ENCODE data around the gene GNAO1.

The GNAO1 gene

DNA sequence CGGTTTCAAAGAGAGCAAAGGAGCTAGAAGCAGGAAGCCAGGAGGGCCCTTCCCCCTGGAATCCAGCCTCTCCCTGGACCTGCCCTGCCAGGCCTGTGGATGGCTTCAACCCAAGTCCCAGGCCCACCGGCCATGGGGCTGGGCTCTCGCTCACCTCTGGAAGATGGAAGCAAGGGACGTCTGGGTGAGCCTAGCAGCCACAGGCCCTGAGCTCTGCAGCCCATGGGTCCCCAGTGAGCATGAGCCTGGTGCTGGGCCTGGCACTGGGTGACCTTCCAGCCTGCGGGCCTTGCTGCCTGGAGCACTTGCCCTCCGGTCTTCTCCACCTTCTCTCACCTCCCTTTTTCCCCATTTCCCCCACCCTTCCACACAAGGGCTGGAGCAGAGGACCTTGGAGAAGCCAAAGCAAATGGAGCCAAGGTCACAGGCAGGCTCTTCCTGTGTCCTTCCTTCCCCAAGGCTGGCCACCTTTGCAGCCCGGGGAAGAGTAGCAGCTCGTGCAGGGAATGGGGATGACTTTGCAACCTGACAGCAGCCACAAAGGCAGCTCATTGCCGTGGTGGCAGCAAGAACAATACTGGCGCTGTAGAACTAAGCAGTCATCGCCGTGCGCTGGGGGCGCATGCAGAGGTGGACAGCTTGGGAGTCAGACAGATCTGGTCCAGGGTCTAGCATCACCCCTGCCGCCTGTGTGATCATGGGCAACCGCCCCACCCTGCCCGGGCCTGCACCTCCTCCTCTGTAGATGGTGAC, 147.5 kb downstream of the GNAO1 start:
- no peak for DNase-seq

DNA sequence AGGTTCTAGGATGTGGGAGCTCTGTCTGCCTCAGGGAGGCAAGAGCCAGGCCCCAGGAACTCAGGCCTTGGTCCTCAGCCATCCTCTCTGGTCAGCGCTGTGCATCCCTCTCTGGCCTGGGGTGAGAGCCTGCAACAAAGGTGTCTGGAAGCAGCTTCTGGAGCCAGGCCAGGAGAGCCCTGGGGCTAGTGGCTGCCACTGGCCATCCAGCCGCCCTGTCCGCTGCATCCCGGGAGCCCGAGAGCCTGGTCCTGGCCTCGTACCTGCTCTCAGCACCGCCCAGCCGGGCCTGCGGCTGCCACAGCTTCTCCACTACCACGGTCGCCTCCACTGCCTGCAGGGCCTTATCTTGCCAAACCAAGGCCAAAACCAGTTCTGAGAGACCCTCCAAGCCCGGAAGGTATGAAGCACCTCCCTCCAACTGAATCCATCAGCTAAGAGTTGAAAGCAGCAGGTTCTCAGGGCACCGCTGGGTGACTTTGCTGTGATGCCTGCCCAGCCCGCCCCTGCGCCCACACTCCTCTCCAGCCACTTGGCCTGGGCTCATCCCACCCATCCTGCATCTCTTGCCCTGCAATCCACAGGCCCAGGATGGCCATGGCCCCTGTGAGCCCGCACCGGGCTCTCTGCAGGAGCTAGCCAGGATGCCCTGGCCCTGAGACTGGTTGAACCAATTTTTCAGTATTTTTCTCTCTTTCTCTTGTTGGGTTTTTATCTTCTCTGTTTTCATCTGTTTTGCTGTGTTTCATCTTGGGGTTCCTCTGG, 148.3 kb downstream of the GNAO1 start:
- DNase-seq: no peak

DNA sequence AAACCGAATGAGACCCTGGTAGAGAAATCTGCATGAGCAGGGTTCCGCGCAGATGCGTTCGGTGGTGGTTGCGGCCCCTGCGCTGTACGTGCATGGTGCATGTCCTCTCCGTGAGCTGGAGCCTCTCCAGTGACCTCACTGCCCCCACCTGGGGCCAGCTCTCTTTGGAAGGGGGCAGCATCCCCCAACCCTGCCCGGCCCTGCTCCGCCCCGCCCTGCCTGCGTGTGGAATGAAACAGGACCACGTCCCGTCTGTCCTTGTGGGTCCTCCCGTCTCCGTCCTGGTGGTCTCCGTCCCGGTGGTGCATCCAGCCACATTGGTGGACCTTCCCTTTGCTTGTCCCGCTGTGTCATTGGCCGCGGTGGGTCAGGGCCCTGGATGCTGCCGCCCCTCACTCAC, 149.1 kb downstream of the GNAO1 start:
- no peak for DNase-seq

DNA sequence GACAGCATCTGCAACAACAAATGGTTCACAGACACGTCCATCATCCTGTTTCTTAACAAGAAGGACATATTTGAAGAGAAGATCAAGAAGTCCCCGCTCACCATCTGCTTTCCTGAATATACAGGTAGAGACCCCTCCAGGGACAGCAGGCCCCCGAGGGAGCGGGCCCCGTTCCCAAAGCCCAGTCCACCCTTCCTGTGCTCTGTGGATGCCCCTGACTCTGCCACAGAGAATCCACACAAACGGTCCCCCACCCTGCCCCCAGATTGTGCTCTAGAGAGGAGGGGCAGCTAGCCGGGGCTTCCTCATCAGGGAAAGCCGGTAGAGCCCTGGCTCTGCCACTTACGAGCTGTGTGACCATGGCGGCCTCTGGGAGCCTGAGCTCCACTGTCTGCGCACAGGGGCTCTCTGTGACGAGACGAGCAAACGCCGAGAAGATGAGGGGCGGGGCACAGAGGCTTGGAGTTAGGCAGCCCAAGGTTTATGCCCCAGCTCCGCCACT, 149.6 kb downstream of the GNAO1 start:
- DNase-seq: no peak

DNA sequence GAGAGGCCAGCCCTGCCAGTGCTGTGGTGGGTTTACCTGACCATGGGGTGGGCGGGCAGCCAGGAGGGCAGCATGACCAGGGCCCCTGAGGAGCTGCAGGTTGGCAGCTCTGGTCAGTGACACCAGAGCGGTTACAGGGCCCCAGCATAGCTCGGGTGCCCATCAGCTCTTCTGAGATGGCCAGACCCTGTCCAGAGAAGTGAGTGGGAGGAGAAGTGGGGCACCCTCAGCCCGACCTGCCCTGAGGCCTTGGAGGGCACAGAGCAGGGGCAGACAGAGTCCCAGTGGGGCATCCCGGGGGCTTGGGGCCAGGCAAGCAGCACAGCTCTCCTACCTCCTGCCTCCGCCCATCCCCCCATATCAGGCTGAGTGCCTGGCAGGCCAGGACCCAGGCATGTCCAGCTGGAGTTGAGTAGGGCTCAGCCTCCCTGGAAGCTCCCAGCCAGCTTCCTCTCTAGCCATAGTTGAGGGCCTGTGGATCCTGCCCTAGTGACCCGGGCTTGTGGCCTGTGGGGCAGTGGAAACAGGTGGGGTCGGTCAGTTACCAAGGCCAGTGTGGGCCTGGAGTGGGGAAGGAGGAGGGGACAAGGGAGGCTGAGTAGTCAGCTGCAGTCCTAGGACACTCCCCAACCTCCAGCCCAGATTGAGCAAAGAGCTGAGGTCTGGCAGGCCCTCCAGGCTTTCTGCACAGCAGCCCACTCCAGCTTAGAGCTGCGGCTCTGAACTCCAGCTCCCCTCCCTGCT, 150.5 kb downstream of the GNAO1 start:
- no peak for DNase-seq

DNA sequence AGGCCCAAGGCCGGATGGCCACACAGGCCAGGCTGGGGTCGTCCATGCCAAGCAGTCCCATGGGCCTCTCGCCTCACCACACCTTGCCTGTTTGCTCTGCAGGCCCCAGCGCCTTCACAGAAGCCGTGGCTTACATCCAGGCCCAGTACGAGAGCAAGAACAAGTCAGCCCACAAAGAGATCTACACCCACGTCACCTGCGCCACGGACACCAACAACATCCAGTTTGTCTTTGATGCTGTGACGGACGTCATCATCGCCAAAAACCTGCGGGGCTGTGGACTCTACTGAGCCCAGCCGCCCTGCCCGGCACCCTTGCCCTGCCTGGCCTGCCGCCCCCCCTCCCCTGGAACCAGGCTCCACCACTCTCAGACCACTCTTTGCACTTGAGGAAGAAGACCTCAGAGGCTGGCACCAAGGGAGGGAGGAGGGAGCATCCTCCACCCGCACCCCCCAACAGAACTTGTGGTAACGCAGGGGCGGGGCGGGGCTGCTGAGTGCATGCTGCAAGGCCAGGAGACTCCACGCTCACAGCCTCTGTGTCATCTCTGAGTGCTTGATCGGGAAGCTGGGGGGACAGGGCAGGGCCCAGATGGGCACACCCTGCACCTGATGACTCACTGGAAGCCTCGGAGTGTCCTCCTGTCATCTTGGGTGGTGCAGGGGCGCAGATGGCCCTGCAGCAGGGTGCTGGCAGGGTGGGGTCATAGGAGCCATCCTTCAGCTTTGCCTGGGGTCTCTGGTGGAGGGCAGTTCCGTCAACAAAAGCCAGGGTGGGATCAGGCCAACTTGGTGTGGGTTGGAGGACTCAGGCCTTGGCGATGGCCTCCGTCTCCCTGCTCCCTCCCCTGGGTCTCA, 152.6 kb downstream of the GNAO1 start:
- no peak for DNase-seq

DNA sequence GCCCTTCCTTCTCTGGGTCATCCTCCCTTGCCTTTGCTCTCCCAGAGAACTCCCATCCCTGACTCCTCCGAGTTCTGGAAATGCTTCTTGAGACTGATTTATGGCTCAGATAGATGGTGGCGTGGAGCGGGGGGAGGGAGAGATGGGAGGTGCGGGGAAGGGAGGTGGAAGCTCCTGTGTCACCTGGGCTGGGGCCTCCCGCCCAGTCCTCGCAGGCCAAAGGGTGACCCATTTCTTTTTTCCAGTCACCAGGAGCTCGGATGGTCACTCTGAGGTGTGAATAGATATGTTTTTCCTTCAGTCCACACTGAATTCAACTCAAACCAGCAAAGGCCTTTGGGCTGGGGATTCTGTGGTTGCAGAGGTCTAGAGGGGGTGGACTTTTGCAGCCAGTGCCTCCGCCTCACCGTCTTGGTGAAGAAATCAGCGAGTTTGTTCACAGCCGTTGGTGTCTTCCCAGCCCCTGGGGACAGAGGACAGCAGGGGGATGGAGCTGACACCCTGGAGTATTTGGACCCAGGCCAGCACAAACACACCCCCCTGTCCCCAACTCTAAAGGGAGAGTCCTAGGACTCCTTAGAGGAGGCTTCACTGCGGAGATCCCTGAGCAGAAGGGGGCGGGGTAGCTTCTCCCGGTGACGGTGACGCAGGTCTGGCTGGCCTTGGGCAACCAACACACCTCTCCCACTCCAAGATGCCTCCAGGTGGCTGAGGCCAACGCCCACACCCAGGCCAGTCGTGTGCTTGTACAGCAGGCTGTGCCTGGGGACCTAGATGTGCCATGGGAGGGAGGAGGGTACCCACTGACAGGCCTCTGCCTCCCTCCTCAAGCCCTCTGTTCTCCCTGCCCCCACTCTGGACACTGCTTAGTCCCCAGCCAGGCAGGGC, 153.5 kb downstream of the GNAO1 start:
- DNase-seq: no peak

DNA sequence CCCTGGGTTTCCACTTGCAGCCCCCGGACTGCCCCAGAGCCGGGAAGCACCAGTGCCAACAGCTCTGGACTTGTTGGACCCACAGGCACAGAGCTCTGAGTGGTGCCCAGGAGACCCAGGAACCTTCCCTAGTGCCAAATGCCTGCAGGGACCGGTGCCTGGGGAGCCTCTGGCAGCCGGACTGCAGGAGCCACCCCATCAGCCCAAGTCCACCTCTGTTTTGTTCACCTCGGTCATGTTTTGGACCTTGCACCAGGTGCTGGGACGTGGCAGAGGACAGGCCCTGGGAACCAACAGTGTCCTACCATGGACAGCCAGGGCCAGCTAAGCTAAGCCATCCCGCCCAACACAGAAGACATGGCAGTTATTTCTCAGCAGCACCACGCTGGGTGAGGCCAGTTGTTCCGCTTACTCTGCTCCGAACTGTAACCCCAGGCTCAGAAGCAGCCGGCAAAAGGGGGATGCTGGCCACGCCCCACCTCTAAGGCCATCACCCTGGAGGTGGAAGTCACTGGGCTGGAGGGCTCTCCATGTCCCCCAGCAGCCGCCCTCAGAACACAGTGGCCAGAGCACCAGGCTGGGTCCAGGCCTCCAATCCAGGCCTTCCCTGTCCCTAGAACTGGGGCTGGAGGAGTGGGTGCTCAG, 154.2 kb downstream of the GNAO1 start:
- no peak for DNase-seq

DNA sequence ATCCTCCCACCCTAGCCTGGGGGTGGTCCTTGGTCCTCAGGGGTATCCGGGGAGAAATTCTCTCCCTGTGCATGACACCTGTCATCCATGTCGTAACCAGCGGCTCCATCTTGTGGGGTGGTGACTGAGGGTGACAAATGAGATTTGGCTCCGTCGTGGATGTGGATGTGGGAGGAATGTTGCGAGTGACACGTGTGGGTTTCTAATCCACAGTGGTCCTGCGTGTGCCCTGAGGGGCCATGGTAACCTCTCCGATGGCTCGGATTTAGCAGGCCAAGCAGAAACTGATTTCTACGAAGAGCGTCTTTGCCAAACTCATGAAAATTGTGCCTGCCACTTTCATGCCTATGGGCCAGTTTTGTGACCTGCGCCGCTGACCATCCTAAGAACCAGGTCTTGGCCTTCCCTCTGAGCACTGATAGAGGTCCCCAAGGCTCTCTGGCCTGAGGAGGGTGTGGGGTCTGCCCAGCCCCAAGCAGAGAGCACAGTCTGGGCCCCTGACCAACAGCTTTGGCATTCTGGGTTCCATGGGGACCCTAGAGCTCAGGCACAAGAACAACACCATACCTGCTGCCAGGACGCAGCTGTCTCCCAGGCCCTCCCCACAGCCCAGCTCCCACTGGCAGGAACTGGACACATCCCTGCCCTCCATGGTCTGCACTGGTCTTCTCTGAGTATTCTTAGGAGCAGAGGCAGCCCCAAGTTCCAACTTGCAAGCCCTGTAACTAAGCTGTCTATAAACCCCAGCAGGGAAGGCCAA, 155.0 kb downstream of the GNAO1 start:
- DNase-seq: no peak

DNA sequence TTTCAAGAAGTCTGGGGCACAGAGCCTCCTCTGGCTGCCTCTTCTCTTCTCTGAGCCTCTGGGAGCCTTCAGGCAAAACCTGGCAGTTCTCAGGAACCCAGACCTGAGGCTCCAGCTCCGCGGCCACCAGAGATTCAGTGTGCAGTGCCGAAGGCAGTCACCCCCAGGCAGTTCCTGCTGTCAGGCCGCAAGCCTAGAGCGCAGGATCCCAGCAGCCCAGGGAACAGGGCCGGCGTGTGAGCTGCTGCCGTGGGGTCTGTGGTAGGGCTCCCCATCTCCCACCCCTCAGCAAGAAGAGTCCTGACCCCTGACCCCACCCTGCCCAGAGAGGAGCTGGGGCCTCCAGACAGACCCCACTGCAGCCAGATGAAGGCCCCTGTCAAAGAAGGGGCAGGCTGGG, 155.9 kb downstream of the GNAO1 start:
- DNase-seq: no peak

DNA sequence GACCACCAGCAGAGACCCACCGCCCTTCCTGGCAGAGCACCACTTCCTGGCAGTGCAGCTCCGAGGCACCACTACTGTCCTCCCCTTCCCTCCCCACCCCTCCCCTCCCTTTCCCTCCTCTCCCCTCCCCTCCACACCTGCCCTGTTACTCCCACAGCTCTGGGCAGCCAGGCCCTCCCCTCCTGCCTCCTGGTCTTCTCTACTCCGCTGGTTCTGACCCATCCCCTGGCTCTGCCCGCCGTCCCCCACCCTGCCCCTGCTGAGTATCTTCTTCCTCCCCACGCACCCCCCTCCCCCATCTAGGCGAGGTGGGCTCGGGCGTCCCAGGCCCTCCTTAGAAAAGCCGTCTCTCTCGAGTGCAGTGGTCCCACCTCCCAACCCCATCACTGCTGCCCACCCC, 156.4 kb downstream of the GNAO1 start:
- DNase-seq: no peak

DNA sequence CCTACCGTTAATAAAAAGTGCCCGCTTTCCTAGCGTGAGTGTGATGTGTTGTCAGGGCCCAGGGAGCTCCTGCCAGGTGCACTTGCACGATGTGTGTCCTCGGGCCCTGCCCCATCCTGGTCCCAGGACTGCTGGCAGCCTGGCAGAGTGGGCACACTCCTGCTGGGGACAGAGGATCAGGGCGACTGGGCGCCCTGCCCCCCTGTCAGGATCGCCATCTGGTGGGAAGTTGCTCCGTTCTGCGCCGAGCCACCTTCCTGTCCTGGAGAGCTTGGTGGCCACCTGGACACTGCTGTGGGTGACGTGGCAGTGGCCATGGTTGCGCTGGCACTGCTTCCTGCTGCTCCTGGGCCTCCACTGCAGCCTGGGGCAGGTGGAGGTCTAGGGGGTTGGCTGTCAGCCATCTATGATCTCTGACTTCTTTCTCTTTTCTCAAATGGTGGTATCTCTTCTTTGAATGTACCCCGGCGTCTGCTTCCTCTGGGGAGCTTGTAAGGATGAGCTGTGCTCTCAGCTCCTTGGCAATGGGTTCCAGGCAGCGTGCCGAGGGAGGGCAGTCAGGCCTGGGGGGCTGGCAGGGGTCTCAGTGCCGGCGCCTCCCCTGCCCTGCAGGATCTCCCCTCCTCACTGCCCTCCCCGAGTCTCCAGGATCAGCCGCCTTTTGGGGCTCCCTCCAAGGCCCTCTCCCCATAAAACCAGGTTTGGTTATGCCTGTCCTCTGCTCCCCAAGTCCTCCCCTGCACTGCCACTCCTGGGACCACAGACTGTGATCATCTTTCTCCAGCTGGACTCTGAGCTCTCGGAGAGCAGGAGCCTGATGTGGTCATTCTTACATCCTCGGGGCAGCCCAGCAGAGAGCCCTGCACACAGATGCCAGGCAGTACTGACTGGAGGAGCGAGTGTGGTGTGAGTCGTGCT, 157.1 kb downstream of the GNAO1 start:
- DNase-seq: no peak

DNA sequence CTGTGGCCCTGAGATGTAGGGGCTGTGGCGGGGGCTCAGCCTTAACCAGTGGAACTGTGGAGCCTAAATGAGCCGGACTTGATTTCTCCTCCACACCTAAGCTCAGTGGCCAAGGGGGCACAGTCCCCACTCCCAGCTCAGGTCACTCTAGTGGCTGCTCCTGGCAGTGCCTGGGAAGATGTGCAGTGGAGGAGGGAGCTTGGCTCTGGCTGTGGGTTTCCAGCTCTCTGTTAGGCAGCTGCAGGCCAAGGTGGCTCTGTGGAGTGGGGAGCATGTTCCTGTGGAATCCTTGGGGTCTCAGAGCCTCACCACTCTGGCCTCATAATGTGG, 157.8 kb downstream of the GNAO1 start:
- DNase-seq: no peak

DNA sequence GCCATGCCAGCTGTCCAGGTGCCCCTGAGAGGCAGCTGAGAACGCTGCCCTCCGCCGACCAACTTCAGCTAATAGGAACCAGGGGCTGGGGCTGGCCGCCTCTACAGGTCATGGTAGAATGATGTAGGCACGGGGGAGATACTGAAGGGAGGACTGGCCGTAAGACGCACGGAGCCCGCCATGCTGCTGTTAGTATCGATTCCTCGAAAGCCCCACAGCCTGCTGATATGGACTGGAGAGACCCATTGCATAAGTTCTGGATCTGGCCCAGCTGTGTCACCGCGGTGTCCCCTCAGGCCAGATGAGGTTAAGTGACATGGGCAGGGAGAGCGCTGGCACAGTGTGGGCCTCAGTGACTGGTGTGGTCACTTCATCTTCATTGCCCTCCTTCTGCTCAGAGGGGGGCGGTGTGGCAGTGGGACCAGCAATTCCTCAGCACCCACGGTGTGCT, 158.4 kb downstream of the GNAO1 start:
- DNase-seq: no peak

DNA sequence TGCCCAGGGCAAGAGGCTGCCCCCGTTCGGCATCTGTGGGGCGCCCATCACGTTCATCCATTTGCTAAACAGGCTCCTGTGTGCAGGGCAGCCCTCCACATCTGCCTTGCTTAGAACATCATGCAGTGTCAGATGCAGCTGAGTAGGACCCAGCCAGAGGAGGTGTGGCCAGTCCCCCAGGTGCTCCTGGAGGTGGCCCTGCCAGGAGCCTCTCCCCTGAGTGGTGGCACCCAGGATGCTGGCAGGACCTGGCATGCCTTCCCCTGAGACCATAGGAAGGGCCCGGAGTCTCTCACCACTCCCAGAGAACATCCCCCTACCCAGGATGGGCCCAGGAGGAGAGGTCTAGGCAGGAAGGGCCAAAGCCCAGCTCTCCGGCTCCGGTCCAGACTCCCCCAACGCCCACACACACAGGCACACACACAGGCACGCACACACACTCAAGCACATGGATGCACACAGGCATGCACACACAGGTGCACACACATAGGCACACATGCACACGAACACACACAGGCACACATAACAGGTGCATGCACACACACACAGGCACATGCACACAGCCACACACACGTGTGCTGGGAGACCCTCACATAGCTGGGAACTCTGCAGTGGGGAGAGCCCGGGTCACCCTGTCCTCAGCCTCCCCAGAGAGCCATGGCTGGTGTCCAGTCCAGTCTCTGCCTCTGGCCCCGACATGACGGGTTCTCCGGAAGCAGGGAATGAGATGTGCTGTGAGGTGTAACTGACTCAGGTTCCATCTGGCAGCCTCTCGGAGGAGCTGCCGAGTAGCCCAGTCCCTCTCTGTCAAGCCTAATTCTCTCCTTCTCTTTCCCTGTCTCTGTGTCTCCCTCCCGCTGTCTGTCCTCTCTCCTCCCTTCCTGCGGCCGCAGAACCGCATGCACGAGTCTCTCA, 159.5 kb downstream of the GNAO1 start:
- no peak for DNase-seq

DNA sequence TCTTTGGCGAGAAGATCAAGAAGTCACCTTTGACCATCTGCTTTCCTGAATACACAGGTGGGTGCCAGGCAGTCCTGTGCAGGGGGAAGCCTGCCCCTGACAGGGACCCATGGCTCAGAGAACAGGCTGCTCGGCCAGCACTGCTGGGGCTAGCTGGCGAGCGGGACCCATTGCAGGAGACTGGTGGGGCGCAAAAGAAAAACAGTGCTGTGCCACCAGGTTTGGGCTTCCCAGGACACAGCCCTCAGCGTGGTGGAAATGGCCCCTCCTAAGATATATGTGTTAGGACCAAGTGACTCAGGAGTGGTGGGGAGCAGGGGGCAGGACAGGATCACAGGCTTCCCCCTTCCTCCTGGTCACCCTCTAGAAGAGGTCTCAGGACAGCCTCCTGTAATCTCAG, 160.2 kb downstream of the GNAO1 start:
- DNase-seq: no peak

DNA sequence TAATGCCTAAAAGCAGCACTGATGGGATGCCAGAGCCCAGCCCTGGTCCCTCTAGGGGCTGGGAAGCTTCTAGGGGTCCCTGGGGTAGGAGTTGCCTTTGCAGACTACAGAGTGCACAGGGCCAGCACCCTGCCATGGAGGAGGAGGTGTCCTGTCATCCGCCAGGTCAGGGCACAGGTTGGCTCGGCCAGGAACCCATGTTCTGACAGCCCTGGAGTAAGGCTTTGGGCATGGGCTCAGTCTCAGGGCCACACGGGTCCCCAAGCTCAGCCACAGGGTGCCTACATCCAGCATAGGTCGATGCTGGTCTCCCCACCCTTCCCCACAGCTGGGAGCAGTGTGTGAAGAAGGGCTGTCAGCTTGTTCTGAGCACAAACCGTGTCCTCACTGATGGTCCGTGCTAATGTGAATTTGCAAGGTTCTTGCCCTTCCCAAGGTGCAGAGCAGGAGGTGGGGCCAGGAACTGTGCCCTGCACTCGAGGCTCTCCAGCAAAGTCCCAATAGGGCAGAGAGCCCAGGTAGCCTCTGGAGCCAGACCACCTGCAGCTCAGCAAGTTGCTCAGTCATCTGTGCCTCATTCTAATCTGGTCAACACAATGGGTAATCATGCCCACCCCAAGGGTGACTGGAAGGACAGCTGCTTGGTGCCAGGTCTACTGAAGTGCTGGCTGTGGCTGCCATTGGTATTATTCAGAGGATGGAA, 161.2 kb downstream of the GNAO1 start:
- DNase-seq: no peak

Measured in stimulated activated CD4-positive, alpha-beta T cell treated with anti-CD3 and anti-CD28 coated beads, Interleukin-15, amount 100 ng/mL, for 24 hours (primary cell).